Endothelial cell of umbilical vein (primary cell): ENCODE data around the gene PPP1CA. TPM values are rescaled to one million over a fixed set of nuclear protein-coding genes. Genes with fewer than 3 reads are reported as not detected.

Source experiments
- BruUV-seq: library from RNA; stranded (reverse); fragments of 400-500 nt; replicated peaks from 2 replicates; lab custom pipeline; 2021; lab: Mats Ljungman, UMichigan
- CTCF ChIA-PET: fragments of 300-600, 350-600 bp; sonication (Branson Sonifier 250); formaldehyde crosslinking; loops from one replicate; lab custom pipeline; 2021; ENCODE audit warnings: antibody characterized with exemption, inconsistent platforms; lab: Charles Lee
- POLR2A ChIA-PET: fragments of 300-600, 350-600 bp; sonication (Branson Sonifier 250); formaldehyde crosslinking; loops from one replicate; lab custom pipeline; 2021; ENCODE audit warnings: antibody characterized with exemption, inconsistent platforms; lab: Charles Lee
- DNase-seq: peaks from one replicate; pipeline ENCODE4 v3.0.0-alpha.2; 2011; ENCODE audit warnings: low read depth, low spot score
- FAIRE-seq: peaks from 2 replicates; lab custom pipeline; 2011; peaks lifted over from hg19 to GRCh38; lab: Jason Lieb, UNC
- H2AFZ ChIP-seq: 2 replicates; pipeline ENCODE4 v1.6.0; 2012; ENCODE audit warnings: low read depth, low read length, control low read depth, inconsistent platforms
- H3K27ac ChIP-seq: 2 replicates; pipeline ENCODE4 v1.5.1; 2011; ENCODE audit warnings: low read depth, mild to moderate bottlenecking, control low read depth, low read length, moderate library complexity; ENCODE audit not compliant: insufficient read depth
- H3K27me3 ChIP-seq, 2 experiments: 2 replicates each; pipeline versions ENCODE4 v1.6.0 to v1.6.1; 2011; ENCODE audit warnings: low read length in 2 of 2, mixed read lengths in 1 of 2; ENCODE audit not compliant: control insufficient read depth in 2 of 2, insufficient read depth in 2 of 2
- H3K36me3 ChIP-seq, 2 experiments: 2 replicates in 1 of 2; 3 replicates in 1 of 2; pipeline ENCODE4 v1.5.1; 2011; ENCODE audit warnings: low read length in 2 of 2, mild to moderate bottlenecking in 1 of 2, moderate library complexity in 1 of 2; ENCODE audit not compliant: control insufficient read depth in 2 of 2, insufficient read depth in 2 of 2; ENCODE audit errors: extremely low read depth in 1 of 2
- H3K4me1 ChIP-seq: 3 replicates; pipeline ENCODE4 v1.5.1; 2011; ENCODE audit warnings: mild to moderate bottlenecking, low read length; ENCODE audit not compliant: control insufficient read depth, insufficient read depth; ENCODE audit errors: extremely low read depth
- H3K4me2 ChIP-seq: 2 replicates; pipeline ENCODE4 v1.6.1; 2011; ENCODE audit warnings: low read length, control low read depth, mixed read lengths; ENCODE audit not compliant: insufficient read depth
- H3K4me3 ChIP-seq, 3 experiments: fragments of 200-600 bp in 1 of 3; sonication (generic), shearing (Covaris generic) in 1 of 3; replicated peaks in 1 of 3; 2 replicates each; pipeline ENCODE4 v1.5.1; 2011 to 2016; ENCODE audit warnings: control low read depth in 3 of 3, low read length in 3 of 3, mild to moderate bottlenecking in 2 of 3, inconsistent platforms in 1 of 3, low read depth in 1 of 3, moderate library complexity in 1 of 3; ENCODE audit not compliant: insufficient read depth in 1 of 3
- H3K79me2 ChIP-seq: 2 replicates; pipeline ENCODE4 v1.6.0; 2012; ENCODE audit warnings: low read length, inconsistent platforms; ENCODE audit not compliant: control insufficient read depth, insufficient read depth
- H3K9ac ChIP-seq: replicated peaks from 2 replicates; pipeline ENCODE3; 2011; ENCODE audit warnings: low read length, control low read depth; ENCODE audit not compliant: insufficient read depth; ENCODE audit errors: extremely low read depth
- H3K9me1 ChIP-seq: replicated peaks from 3 replicates; pipeline ENCODE4 v1.6.0; 2011; ENCODE audit warnings: mild to moderate bottlenecking, low read length; ENCODE audit not compliant: control insufficient read depth, insufficient read depth; ENCODE audit errors: extremely low read depth
- H3K9me3 ChIP-seq: replicated peaks from 2 replicates; pipeline ENCODE4 v1.5.1; 2012; ENCODE audit warnings: low read length, inconsistent platforms; ENCODE audit not compliant: control insufficient read depth, insufficient read depth
- H4K20me1 ChIP-seq: replicated peaks from 2 replicates; pipeline ENCODE3; 2011; ENCODE audit warnings: mild to moderate bottlenecking, low read length; ENCODE audit not compliant: control insufficient read depth, insufficient read depth; ENCODE audit errors: extremely low read depth
- EZH2 ChIP-seq: IDR thresholded peaks from 2 replicates; pipeline ENCODE4 v1.6.1; 2012; ENCODE audit warnings: borderline replicate concordance, low read depth, mild to moderate bottlenecking, moderate library complexity, low read length, inconsistent platforms; ENCODE audit not compliant: severe bottlenecking
- FOS ChIP-seq: IDR thresholded peaks from 2 replicates; pipeline ENCODE4 v1.6.1; 2011; ENCODE audit warnings: mild to moderate bottlenecking, low read length, moderate library complexity, borderline replicate concordance; ENCODE audit not compliant: insufficient read depth
- GATA2 ChIP-seq: IDR thresholded peaks from 2 replicates; pipeline ENCODE4 v1.7.0; 2011; ENCODE audit warnings: low read depth, mild to moderate bottlenecking, moderate library complexity, mixed read lengths, low read length; ENCODE audit not compliant: insufficient read length, insufficient read depth
- JUN ChIP-seq: IDR thresholded peaks from 2 replicates; pipeline ENCODE4 v1.6.1; 2011; ENCODE audit warnings: borderline replicate concordance, low read depth; ENCODE audit not compliant: insufficient read length, insufficient read depth
- MYC ChIP-seq: IDR thresholded peaks from one replicate; pipeline ENCODE4 v1.6.1; 2011; ENCODE audit warnings: mild to moderate bottlenecking, low read depth, low read length
- POLR2A ChIP-seq: IDR thresholded peaks from 2 replicates; pipeline ENCODE4 v1.6.1; 2012; ENCODE audit warnings: low read depth, mild to moderate bottlenecking, control low read depth, low read length
- POLR2AphosphoS5 ChIP-seq: IDR thresholded peaks from 2 replicates; pipeline ENCODE4 v1.6.1; 2012; ENCODE audit warnings: low read depth, mild to moderate bottlenecking, control low read depth, low read length, moderate library complexity; ENCODE audit not compliant: insufficient read depth
- dilution Hi-C: fragments of 300-500 bp; cut with MboI; formaldehyde crosslinking; loops from one replicate; pipeline ENCODE4 v1.15.0; 2019; ENCODE audit warnings: low sequenced_read_pairs; ENCODE audit not compliant: extremely low pct_ligation_motif_present
- intact Hi-C: fragments of 100-400 bp; cut with micrococcal nuclease; formaldehyde crosslinking; loops from one replicate; pipeline ENCODE4 v1.10.0; 2022
- polyA plus RNA-seq, 4 experiments: library from polyadenylated mRNA; depleted of rRNA in 3 of 4; stranded (reverse) in 3 of 4; unstranded in 1 of 4; fragments of >200 nt; gene quantifications; 2 replicates each; pipeline versions ENCODE4 v1.2.1 to v1.2.3, GENCODE V29; 2011 to 2012; ENCODE audit warnings: missing spikeins in 1 of 4
- total RNA-seq: library from RNA; stranded (reverse); gene quantifications from 2 replicates; pipeline ENCODE4 v1.2.3, GENCODE V29; 2021
- TF ChIP-seq, protein P1 (sequence below), 2 donors: IDR thresholded peaks; 1 replicate in 1 of 2; 2 replicates in 1 of 2; pipeline ENCODE4 v1.5.1; 2011; ENCODE audit warnings: low read length in 2 of 2, mild to moderate bottlenecking in 2 of 2, moderate library complexity in 2 of 2, control low read depth in 1 of 2, inconsistent platforms in 1 of 2, low read depth in 1 of 2; ENCODE audit not compliant: insufficient read depth in 1 of 2; ENCODE audit errors: extremely low read depth in 1 of 2
- TF ChIP-seq, protein P2 (sequence below): IDR thresholded peaks from 2 replicates; pipeline ENCODE4 v1.6.1; 2011; ENCODE audit not compliant: insufficient read depth, insufficient read length

Gene PPP1CA
- total and polyA plus RNA-seq, 2 donors (not counting 3 experiments of a cell fraction or from before 2014, with no cell fraction given) = 192 to 419 TPM

DNA sequence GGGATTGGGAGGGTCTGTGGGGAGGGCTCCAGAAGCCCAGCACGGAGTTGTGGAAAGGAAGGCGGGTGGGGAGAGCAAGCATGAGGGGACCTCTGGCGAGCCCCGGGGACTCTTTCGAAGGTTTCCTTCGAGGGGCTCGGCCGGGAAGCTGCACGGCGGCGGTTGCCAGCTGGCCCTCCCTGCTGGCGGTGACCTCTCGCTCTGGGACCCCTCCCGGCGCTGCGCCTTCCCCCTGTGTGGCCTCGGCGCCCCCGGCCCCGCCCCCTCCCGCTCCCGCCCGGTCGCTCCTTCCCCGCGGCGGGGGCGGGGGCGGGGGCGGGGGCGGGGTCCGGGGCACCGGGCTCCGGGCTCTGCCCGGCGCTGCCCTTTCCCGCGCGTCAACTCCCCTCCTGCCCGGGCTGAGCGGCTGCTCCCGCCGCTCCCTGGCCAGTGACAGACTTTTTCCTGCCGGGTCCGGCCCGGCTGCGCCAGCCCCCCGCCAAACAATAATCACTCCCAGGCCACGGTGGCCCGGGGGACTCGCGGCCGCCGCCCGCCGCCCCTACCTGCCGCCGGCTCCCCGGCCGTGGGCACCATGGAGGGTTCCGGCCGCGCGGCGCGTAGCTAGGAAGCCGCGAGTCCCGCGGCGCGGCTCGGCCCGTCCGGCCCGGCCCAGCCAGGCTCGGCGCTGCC is 29.2 kb downstream of the PPP1CA start:
- H3K4me3 ChIP-seq = peak overlapping the region; percentile 17 to 64 (median 42)
- H3K27me3 ChIP-seq = peaks cover 0 to 3% of the 10 kb centered on the region in 2 experiments
- H3K9me1 ChIP-seq = no peaks in the 10 kb centered on the region
- H4K20me1 ChIP-seq = no peaks in the 10 kb centered on the region
- H3K36me3 ChIP-seq = no peaks in the 10 kb centered on the region
- POLR2A ChIA-PET = interaction anchor here (0.6 kb wide), 1 partner anchor 9 kb away, joined by 3 read pairs; no protein-coding TSS in a partner anchor
- H3K9me3 ChIP-seq = no peaks in the 10 kb centered on the region
- peak; percentile 63 for TF ChIP-seq POLR2A
- TF ChIP-seq, protein P1, sequence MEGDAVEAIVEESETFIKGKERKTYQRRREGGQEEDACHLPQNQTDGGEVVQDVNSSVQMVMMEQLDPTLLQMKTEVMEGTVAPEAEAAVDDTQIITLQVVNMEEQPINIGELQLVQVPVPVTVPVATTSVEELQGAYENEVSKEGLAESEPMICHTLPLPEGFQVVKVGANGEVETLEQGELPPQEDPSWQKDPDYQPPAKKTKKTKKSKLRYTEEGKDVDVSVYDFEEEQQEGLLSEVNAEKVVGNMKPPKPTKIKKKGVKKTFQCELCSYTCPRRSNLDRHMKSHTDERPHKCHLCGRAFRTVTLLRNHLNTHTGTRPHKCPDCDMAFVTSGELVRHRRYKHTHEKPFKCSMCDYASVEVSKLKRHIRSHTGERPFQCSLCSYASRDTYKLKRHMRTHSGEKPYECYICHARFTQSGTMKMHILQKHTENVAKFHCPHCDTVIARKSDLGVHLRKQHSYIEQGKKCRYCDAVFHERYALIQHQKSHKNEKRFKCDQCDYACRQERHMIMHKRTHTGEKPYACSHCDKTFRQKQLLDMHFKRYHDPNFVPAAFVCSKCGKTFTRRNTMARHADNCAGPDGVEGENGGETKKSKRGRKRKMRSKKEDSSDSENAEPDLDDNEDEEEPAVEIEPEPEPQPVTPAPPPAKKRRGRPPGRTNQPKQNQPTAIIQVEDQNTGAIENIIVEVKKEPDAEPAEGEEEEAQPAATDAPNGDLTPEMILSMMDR (IDR thresholded peaks at IDR 0.05; ENCODE audit: extremely low read depth in 1 of 2, insufficient read depth in 1 of 2, low read depth in 1 of 2, low read length in 2 of 2) = no peak
- intact Hi-C loops (no loop called here), dilution Hi-C loops (no loop called here)
- no peak for FAIRE-seq
- H3K79me2 ChIP-seq = peaks cover 14% of the 10 kb centered on the region
- H3K27ac ChIP-seq = no peak overlapping the region
- H3K4me2 ChIP-seq = peak overlapping the region; percentile 19
- peaks cover 38% of the 10 kb centered on the region for H3K4me1 ChIP-seq
- BruUV-seq = no TSS peak
- CTCF ChIA-PET = interaction anchor here (1.9 to 19.7 kb wide), 4 partner anchors 9 to 27 kb away, joined by 7 to 1051 read pairs (median 96); partner anchors contain the start of gene POLD4
- DNase-seq = no peak
- H2AFZ ChIP-seq = no peak overlapping the region
- peak overlapping the region; percentile 67 for H3K9ac ChIP-seq

DNA sequence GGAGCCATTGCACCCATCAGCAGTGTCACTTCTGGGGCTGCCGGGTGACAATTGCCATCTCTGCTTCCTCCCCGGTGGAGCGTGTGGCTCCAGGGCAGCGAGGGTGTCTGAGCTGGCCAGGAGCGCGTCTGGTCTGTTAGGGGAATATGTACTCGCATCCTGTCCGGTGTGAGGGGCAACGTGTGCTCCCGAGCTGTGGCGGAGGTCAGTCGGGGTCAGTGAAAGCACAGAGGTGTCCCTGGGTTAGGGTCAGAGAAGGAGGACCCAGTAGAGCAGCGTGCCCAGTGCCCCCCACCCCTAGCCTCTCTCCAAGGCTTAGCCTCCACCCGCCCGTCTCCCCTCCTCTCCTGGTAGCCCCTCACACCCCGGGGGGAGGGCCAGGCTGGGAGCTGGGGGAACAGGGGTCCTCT is 29.7 kb downstream of the PPP1CA start:
- peaks cover 38% of the 10 kb centered on the region for H3K4me1 ChIP-seq
- CTCF ChIA-PET = interaction anchor here (1.1 to 19.7 kb wide), 4 partner anchors 9 to 26 kb away, joined by 5 to 1051 read pairs (median 96); partner anchors contain the start of gene POLD4

More for the DNA sequence above, 29.7 kb downstream of the PPP1CA start:
- BruUV-seq = no TSS peak
- peak overlapping the region; percentile 19 for H3K4me2 ChIP-seq
- DNase-seq = no peak
- no peak overlapping the region for H3K9ac ChIP-seq
- peaks cover 0 to 3% of the 10 kb centered on the region in 2 experiments for H3K27me3 ChIP-seq
- dilution Hi-C loops = no loop called here
- peak overlapping the region in 1 of 3 experiments; percentile 64 for H3K4me3 ChIP-seq
- no peaks in the 10 kb centered on the region for H3K36me3 ChIP-seq
- no peak overlapping the region for H3K27ac ChIP-seq
- H2AFZ ChIP-seq = no peak overlapping the region
- TF ChIP-seq, protein P2, sequence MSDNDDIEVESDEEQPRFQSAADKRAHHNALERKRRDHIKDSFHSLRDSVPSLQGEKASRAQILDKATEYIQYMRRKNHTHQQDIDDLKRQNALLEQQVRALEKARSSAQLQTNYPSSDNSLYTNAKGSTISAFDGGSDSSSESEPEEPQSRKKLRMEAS = no peak
- TF ChIP-seq, protein P1 (IDR thresholded peaks at IDR 0.05; ENCODE audit: extremely low read depth in 1 of 2, insufficient read depth in 1 of 2, low read depth in 1 of 2, low read length in 2 of 2) = no peak
- TF ChIP-seq JUN (no peak), MYC (no peak), EZH2 (no peak), POLR2A (no peak), FOS (no peak), GATA2 (no peak), POLR2AphosphoS5 (no peak)
- intact Hi-C loops = no loop called here
- no peaks in the 10 kb centered on the region for H4K20me1 ChIP-seq
- peaks cover 14% of the 10 kb centered on the region for H3K79me2 ChIP-seq
- POLR2A ChIA-PET = no interaction called here
- FAIRE-seq = no peak
- H3K9me1 ChIP-seq = no peaks in the 10 kb centered on the region
- no peaks in the 10 kb centered on the region for H3K9me3 ChIP-seq
